Esophagus muscularis mucosa (tissue), 4 donors: ENCODE results near the gene SLC22A4. TPM values are rescaled to one million over a fixed set of nuclear protein-coding genes. Genes with fewer than 3 reads are reported as not detected.
A peak's percentile ranks its signal among the peaks of the same experiment; 100 is the strongest.

Experiments used
- DNase-seq: peaks from one replicate; pipeline ENCODE4 v3.0.0-alpha.2; 2017; ENCODE audit errors: extremely low spot score
- H3K27ac ChIP-seq, 4 donors: fragments of 200-600 bp; sonication (generic); replicated peaks in 1 of 4; 1 replicate in 3 of 4; 2 replicates in 1 of 4; pipeline ENCODE4 v1.5.1; 2016 to 2019; ENCODE audit warnings: mild to moderate bottlenecking in 1 of 4
- H3K27me3 ChIP-seq, 4 donors: fragments of 200-600 bp; sonication (generic); one replicate each; pipeline versions ENCODE4 v1.5.1 to v1.6.0; 2016 to 2019
- H3K36me3 ChIP-seq, 4 donors: fragments of 200-600 bp; sonication (generic); one replicate each; pipeline ENCODE4 v1.5.1; 2016 to 2019
- H3K4me1 ChIP-seq, 4 donors: fragments of 200-600 bp; sonication (generic); one replicate each; pipeline ENCODE4 v1.5.1; 2016 to 2019
- H3K4me3 ChIP-seq, 4 donors: fragments of 200-600 bp; sonication (generic); 1 replicate in 2 of 4; 2 replicates in 2 of 4; pipeline ENCODE4 v1.5.1; 2016 to 2019; ENCODE audit warnings: mild to moderate bottlenecking in 4 of 4, moderate library complexity in 1 of 4
- H3K9me3 ChIP-seq, 4 donors: fragments of 200-600 bp; sonication (generic); 1 replicate in 3 of 4; 2 replicates in 1 of 4; pipeline ENCODE4 v1.5.1; 2016 to 2019
- EP300 ChIP-seq: sonication (generic); formaldehyde crosslinking; IDR thresholded peaks from one replicate; pipeline ENCODE4 v1.6.1; 2017; ENCODE audit warnings: antibody characterized with exemption
- POLR2A ChIP-seq: fragments of 450-650 bp; IDR thresholded peaks from one replicate; pipeline ENCODE4 v1.6.1; 2017; ENCODE audit warnings: antibody characterized with exemption, moderate library complexity, mild to moderate bottlenecking, low read depth
- POLR2AphosphoS5 ChIP-seq, 2 donors: sonication (generic); formaldehyde crosslinking; IDR thresholded peaks; one replicate each; pipeline ENCODE4 v1.6.1; 2017; ENCODE audit warnings: antibody characterized with exemption in 2 of 2
- WGBS: methylation state at CpG from one replicate; pipeline ENCODE4 v1.1.5; 2018; 5-methylcytosine and 5-hydroxymethylcytosine counted together
- intact Hi-C: fragments of 100-400 bp; cut with DNase I; formaldehyde crosslinking; loops from one replicate; pipeline ENCODE4 v1.15.1; 2023
- small RNA-seq, 3 donors: library from RNA; depleted of rRNA; stranded (forward); fragments of <200 nt; gene quantifications; one replicate each; pipeline ENCODE3, GENCODE V24; 2016
- total RNA-seq, 4 donors: library from RNA; depleted of rRNA; stranded (reverse); fragments of >200 nt; gene quantifications; one replicate each; pipeline versions ENCODE4 v1.1.0 to v1.2.1, GENCODE V29; 2016
- TF ChIP-seq, protein P1 (sequence below), 3 experiments: fragments of 200-600 bp in 2 of 3; fragments of 450-650 bp in 1 of 3; sonication (generic) in 2 of 3; IDR thresholded peaks; one replicate each; pipeline ENCODE4 v1.5.1; 2017 to 2019; ENCODE audit warnings: antibody characterized with exemption in 3 of 3, mild to moderate bottlenecking in 2 of 3, moderate library complexity in 1 of 3

SLC22A4 gene
- total RNA-seq, 4 donors from 2014 or later: 0.42 to 1.7 (median 1.0) TPM

DNA sequence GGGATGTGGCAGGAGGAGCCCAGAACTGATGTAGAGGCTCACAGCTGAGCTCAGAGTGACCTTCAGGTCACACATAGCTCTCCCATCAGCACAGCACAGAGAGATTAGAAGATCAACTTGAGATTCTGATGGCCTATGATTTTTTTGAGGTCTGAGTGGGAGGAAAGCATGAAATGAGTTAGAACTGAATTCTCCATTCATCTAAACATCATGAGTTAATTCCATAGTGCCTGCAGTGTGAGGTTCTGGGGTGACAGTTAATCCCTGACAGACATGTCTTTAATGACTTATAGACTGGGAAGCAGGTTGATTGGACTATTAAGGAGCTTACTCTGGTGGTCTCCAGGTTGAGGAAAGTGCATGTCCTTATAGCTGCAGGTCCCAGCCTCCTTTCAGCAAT, 97.7 kb downstream of the SLC22A4 start:
- peak; percentile 14 for DNase-seq
- peaks cover 38 to 45% (median 44%) of the 10 kb centered on the region in 4 donors for H3K4me1 ChIP-seq
- TF ChIP-seq, protein P1, sequence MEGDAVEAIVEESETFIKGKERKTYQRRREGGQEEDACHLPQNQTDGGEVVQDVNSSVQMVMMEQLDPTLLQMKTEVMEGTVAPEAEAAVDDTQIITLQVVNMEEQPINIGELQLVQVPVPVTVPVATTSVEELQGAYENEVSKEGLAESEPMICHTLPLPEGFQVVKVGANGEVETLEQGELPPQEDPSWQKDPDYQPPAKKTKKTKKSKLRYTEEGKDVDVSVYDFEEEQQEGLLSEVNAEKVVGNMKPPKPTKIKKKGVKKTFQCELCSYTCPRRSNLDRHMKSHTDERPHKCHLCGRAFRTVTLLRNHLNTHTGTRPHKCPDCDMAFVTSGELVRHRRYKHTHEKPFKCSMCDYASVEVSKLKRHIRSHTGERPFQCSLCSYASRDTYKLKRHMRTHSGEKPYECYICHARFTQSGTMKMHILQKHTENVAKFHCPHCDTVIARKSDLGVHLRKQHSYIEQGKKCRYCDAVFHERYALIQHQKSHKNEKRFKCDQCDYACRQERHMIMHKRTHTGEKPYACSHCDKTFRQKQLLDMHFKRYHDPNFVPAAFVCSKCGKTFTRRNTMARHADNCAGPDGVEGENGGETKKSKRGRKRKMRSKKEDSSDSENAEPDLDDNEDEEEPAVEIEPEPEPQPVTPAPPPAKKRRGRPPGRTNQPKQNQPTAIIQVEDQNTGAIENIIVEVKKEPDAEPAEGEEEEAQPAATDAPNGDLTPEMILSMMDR (IDR thresholded peaks at IDR 0.05): no peak
- TF ChIP-seq POLR2AphosphoS5 (IDR thresholded peaks at IDR 0.05) (no peak), POLR2A (no peak), EP300 (no peak)

DNA sequence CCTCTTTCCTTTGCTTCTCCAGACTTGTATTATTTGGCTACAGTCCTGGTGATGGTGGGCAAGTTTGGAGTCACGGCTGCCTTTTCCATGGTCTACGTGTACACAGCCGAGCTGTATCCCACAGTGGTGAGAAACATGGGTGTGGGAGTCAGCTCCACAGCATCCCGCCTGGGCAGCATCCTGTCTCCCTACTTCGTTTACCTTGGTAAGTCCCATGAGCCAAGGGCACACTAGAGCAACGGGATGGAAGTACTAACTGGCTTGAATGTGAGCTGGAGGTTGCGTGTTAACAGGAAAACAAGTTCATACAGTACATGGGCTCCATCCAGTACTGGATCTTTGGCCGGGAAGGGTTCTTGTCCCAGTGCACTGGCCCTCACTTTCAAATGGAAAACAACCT, 98.2 kb downstream of the SLC22A4 start:
- no peaks in the 10 kb centered on the region for H3K9me3 ChIP-seq
- TF ChIP-seq POLR2A (no peak), EP300 (no peak), POLR2AphosphoS5 (IDR thresholded peaks at IDR 0.05) (no peak)
- TF ChIP-seq, protein P1 (IDR thresholded peaks at IDR 0.05): no peak
- peaks cover 10 to 52% (median 34%) of the 10 kb centered on the region in 4 donors for H3K36me3 ChIP-seq
- peak; percentile 82 for DNase-seq
- no peak overlapping the region for H3K27ac ChIP-seq
- peaks cover 32 to 40% (median 38%) of the 10 kb centered on the region in 4 donors for H3K4me1 ChIP-seq
- no peaks in the 10 kb centered on the region for H3K27me3 ChIP-seq
- intact Hi-C loops: no loop called here
- 95% methylated on average over 8 of the region's 8 CpGs for WGBS
- H3K4me3 ChIP-seq: no peak overlapping the region

More for the DNA sequence above, 97.7 kb downstream of the SLC22A4 start:
- Histone ChIP-seq H3K36me3 (peaks cover 10 to 52% (median 34%) of the 10 kb centered on the region in 4 donors), H3K27me3 (no peaks in the 10 kb centered on the region), H3K9me3 (no peaks in the 10 kb centered on the region), H3K4me3 (no peak overlapping the region), H3K27ac (no peak overlapping the region)
- intact Hi-C loops: no loop called here

DNA sequence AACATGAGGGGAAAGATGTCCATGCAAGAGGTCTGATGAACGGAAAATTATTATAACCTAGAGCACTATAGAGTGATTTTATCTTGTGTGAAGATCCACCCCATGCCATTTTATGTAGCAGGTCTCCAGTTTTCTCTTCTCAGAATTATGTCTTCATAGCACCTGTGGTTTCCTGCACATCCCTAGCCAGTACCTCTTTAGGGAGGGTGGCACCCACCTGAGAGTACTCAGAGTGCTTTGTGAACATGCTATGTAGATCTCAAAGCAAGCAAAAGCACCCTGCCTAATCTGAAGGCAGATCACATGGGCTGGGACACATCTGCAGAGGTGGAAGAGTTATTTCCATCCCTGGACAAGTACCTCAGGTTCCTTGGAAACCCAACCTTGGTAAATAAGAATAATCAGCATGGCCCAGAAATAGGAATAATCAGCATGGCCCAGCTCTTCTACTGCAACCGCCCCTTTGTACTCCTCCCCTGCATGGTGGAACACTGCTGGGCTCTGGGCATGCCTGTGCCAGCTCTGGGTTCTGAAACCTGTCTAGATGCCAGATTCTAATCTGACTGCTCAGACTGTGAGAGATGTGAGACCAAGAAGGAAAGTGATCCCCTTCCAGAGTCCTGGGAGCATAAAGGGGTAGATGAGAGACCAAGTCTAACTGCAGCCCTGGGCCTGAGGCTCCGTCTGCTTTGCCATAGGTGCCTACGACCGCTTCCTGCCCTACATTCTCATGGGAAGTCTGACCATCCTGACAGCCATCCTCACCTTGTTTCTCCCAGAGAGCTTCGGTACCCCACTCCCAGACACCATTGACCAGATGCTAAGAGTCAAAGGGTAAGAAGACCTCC, 99.0 kb downstream of the SLC22A4 start:
- Histone ChIP-seq H3K27ac (no peak overlapping the region), H3K4me1 (peaks cover 24 to 34% (median 31%) of the 10 kb centered on the region in 4 donors), H3K9me3 (no peaks in the 10 kb centered on the region), H3K4me3 (no peak overlapping the region), H3K27me3 (no peaks in the 10 kb centered on the region), H3K36me3 (peaks cover 10 to 52% (median 34%) of the 10 kb centered on the region in 4 donors)
- whole genome bisulfite sequencing: 97% methylated on average over 6 of the region's 6 CpGs
- TF ChIP-seq EP300: no peak
- TF ChIP-seq POLR2AphosphoS5 (IDR thresholded peaks at IDR 0.05): no peak
- TF ChIP-seq, protein P1 (IDR thresholded peaks at IDR 0.05): no peak
- no peak for TF ChIP-seq POLR2A
- intact Hi-C loops: no loop called here
- peak; percentile 70 for DNase-seq

Small RNA genes within 50 kb of the gene (small RNA-seq; reads per million reads assigned to genes)
- 0 to 0.68 (median 0) reads per million in 3 donors for gene MIR3936

Other genes starting within 250 kb of the SLC22A4 start
- gene IL3, start 233.7 kb upstream of the SLC22A4 start, total RNA-seq: not detected
- gene CSF2, start 220.6 kb upstream of the SLC22A4 start, total RNA-seq: not detected
- 10 to 100 TPM; 28.8 to 44.7 (median 30.8) TPM for gene P4HA2, start 66.5 kb upstream of the SLC22A4 start, total RNA-seq
- 100 to 1,000 TPM in 3 of 4 donors, 10 to 100 TPM in 1; 59.4 to 199 (median 134) TPM for gene PDLIM4, start 36.7 kb upstream of the SLC22A4 start, total RNA-seq
- 1 to 10 TPM; 6.2 to 8.8 (median 7.5) TPM for gene SLC22A5, start 75.3 kb downstream of the SLC22A4 start, total RNA-seq
- 100 to 1,000 TPM in 1 of 4 donors, 10 to 100 TPM in 3; 20.6 to 289 (median 29.6) TPM for gene IRF1, start 196.4 kb downstream of the SLC22A4 start, total RNA-seq
- not detected for gene IL5, start 249.1 kb downstream of the SLC22A4 start, total RNA-seq